Body of pancreas (tissue), 4 donors: Measurements from ENCODE around the gene ZNF268. TPM values are rescaled to one million over a fixed set of nuclear protein-coding genes. Genes with fewer than 3 reads are reported as not detected.

Experiments used
- ATAC-seq: fragments of 150-250 bp; one replicate; pipeline ENCODE4 v1.9.1; 2016
- DNase-seq, 4 donors: peaks; one replicate each; pipeline ENCODE4 v3.0.0-alpha.2; 2019
- H3K27ac ChIP-seq, 4 donors: fragments of 200-600 bp; sonication (generic); 1 replicate in 3 of 4; 2 replicates in 1 of 4; pipeline versions ENCODE4 v1.5.1 to v1.6.1; 2016 to 2019; ENCODE audit warnings: mild to moderate bottlenecking in 1 of 4, mixed read lengths in 1 of 4, moderate library complexity in 1 of 4
- H3K27me3 ChIP-seq, 2 donors: fragments of 200-600 bp; sonication (generic); one replicate each; pipeline ENCODE4 v1.6.0; 2016; ENCODE audit warnings: mild to moderate bottlenecking in 1 of 2
- H3K36me3 ChIP-seq, 2 donors: fragments of 200-600 bp; sonication (generic); replicated peaks in 1 of 2; 2 replicates each; pipeline ENCODE4 v1.5.1; 2016; ENCODE audit warnings: low read depth in 2 of 2; ENCODE audit not compliant: insufficient read depth in 1 of 2
- H3K4me1 ChIP-seq: fragments of 200-600 bp; sonication (generic); one replicate; pipeline ENCODE4 v1.6.0; 2016
- H3K4me3 ChIP-seq, 2 donors: fragments of 200-600 bp; sonication (generic); 1 replicate in 1 of 2; 2 replicates in 1 of 2; pipeline ENCODE4 v1.5.1; 2016 to 2019
- H3K9me3 ChIP-seq, 3 donors: fragments of 200-600 bp; sonication (generic); 1 replicate in 2 of 3; 2 replicates in 1 of 3; pipeline ENCODE4 v1.5.1; 2016
- CTCF ChIP-seq, 7 experiments: fragments of 450-650 bp in 4 of 7; fragments of 200-600 bp in 3 of 7; sonication (generic) in 3 of 7; IDR thresholded peaks; one replicate each; pipeline ENCODE4 v1.5.1; 2016 to 2019; ENCODE audit warnings: antibody characterized with exemption in 7 of 7
- POLR2A ChIP-seq, 3 donors: fragments of 450-650 bp; IDR thresholded peaks; one replicate each; pipeline ENCODE4 v1.6.1; 2016; ENCODE audit warnings: antibody characterized with exemption in 3 of 3, mild to moderate bottlenecking in 2 of 3
- WGBS, 2 donors: methylation state at CpG; one replicate each; pipeline ENCODE4 v1.1.5; 2017; 5-methylcytosine and 5-hydroxymethylcytosine counted together
- intact Hi-C: fragments of 100-400 bp; cut with DNase I; formaldehyde crosslinking; loops from one replicate; pipeline ENCODE4 v1.15.1; 2023
- total RNA-seq, 2 donors: library from RNA; depleted of rRNA; stranded (reverse); fragments of >200 nt; gene quantifications; one replicate each; pipeline ENCODE4 v1.1.0, GENCODE V29; 2016

Gene ZNF268
- total RNA-seq, 2 donors from 2014 or later: 3.6 to 8.3 TPM

- TF ChIP-seq POLR2A (IDR thresholded peaks at IDR 0.05): no peak
- no peaks in the 10 kb centered on the region for H3K4me1 ChIP-seq
- no peak overlapping the region for H3K27ac ChIP-seq
- ATAC-seq (no peak), DNase-seq (no peak)
- no peak overlapping the region for H3K4me3 ChIP-seq
- no peaks in the 10 kb centered on the region for H3K27me3 ChIP-seq
- WGBS, 2 donors: 70 to 77% methylated on average over 9 to 16 of the region's 16 CpGs
- H3K36me3 ChIP-seq: no peaks in the 10 kb centered on the region
- intact Hi-C loops: no loop called here
- H3K9me3 ChIP-seq: peaks cover 0 to 48% (median 0%) of the 10 kb centered on the region in 3 donors
Measured at GRCh38 chr12:133221241-133221640, 39.9 kb downstream of the ZNF268 start.

GRCh38 chr12:133222211-133222610 is 40.9 kb downstream of the ZNF268 start:
- WGBS, 2 donors: 77 to 80% methylated on average over 10 of the region's 10 CpGs
- TF ChIP-seq POLR2A (IDR thresholded peaks at IDR 0.05) (no peak), CTCF (IDR thresholded peaks at IDR 0.05) (no peak)
- Histone ChIP-seq H3K4me1 (no peaks in the 10 kb centered on the region), H3K27me3 (no peaks in the 10 kb centered on the region), H3K27ac (no peak overlapping the region), H3K4me3 (no peak overlapping the region), H3K9me3 (peaks cover 0 to 38% (median 0%) of the 10 kb centered on the region in 3 donors), H3K36me3 (no peaks in the 10 kb centered on the region)
- DNase-seq: no peak
- intact Hi-C loops: no loop called here
- ATAC-seq: no peak

GRCh38 chr12:133225527-133225926 is 44.2 kb downstream of the ZNF268 start:
- intact Hi-C loops: no loop called here
- peaks cover 0 to 9% (median 0%) of the 10 kb centered on the region in 3 donors for H3K9me3 ChIP-seq
- 69 to 71% methylated on average over 4 of the region's 4 CpGs for WGBS, 2 donors

GRCh38 chr12:133226690-133227089 is 45.4 kb downstream of the ZNF268 start:
- intact Hi-C loops: no loop called here
- Histone ChIP-seq H3K4me1 (no peaks in the 10 kb centered on the region), H3K4me3 (no peak overlapping the region), H3K36me3 (no peaks in the 10 kb centered on the region), H3K9me3 (peaks cover 0 to 4% (median 0%) of the 10 kb centered on the region in 3 donors), H3K27me3 (no peaks in the 10 kb centered on the region), H3K27ac (no peak overlapping the region)
- TF ChIP-seq POLR2A (IDR thresholded peaks at IDR 0.05) (no peak), CTCF (IDR thresholded peaks at IDR 0.05) (no peak)
- DNase-seq: no peak
- no peak for ATAC-seq
- 46 to 64% methylated on average over 2 to 8 of the region's 8 CpGs for WGBS, 2 donors

More at GRCh38 chr12:133225527-133225926, 44.2 kb downstream of the ZNF268 start:
- DNase-seq: no peak
- no peaks in the 10 kb centered on the region for H3K36me3 ChIP-seq
- ATAC-seq: no peak
- no peak overlapping the region for H3K27ac ChIP-seq
- TF ChIP-seq POLR2A (IDR thresholded peaks at IDR 0.05): no peak
- no peak for TF ChIP-seq CTCF (IDR thresholded peaks at IDR 0.05)
- no peaks in the 10 kb centered on the region for H3K27me3 ChIP-seq
- no peak overlapping the region for H3K4me3 ChIP-seq
- no peaks in the 10 kb centered on the region for H3K4me1 ChIP-seq

- Histone ChIP-seq H3K9me3 (no peaks in the 10 kb centered on the region), H3K27me3 (no peaks in the 10 kb centered on the region), H3K36me3 (no peaks in the 10 kb centered on the region), H3K4me3 (no peak overlapping the region), H3K27ac (no peak overlapping the region), H3K4me1 (no peaks in the 10 kb centered on the region)
- 57% methylated on average over 7 of the region's 7 CpGs for WGBS, 2 donors
- intact Hi-C loops: no loop called here
- no peak for DNase-seq
- no peak for ATAC-seq
- TF ChIP-seq POLR2A (IDR thresholded peaks at IDR 0.05) (no peak), CTCF (IDR thresholded peaks at IDR 0.05) (no peak)
Measured at GRCh38 chr12:133227281-133227852, 46.1 kb downstream of the ZNF268 start.
